GM11168 (cell line): ENCODE measurements around the gene LAMA4.

Source experiments
- in situ Hi-C: fragments of 300-500 bp; cut with MboI; formaldehyde crosslinking; loops from one replicate; pipeline ENCODE4 v1.12.0; 2022; ENCODE audit warnings: low sequenced_read_pairs; ENCODE audit not compliant: unreplicated experiment

Gene LAMA4

DNA sequence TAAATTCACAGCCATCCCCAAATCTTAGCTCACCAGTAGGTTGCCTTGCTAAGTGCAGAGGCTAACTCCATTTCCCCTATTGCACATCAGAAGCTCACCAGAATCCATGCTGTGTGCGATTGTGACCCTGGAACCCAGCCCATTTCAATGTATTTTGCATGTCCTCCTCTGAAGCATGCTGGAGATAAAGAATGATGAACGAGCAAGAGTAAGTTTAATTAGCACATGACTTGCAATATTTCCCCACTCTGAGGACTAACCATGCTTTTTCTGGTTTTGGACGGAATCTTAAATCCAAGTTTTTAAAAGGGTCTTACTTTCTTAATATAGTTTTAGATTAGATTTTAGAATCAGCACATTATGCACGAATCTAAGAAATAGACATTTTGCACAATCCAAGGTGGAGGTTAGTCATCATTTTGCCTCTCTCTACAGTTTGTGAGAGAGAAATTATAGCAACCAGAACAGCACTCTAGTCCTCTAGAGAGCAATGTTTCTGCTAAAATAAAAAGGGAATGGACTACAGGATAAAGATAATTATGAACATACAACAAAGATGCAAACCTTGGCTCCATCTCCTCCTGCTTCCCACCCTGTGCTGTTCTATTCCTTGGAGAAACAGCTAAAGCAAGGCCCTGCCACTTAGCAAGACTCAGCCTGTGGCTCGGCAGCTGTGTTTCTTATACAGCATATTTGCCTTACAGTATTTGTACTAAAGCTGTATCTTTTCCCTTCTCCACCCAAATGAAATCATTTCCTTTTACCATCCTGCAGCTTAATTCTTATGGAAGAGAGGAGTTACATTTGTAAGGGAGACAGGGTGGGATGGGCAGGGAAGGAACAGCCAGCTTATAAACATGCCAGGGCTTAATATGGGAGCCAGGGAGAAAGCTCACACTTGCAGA, 24.9 kb upstream of the LAMA4 start:
- in situ Hi-C loops, result no loop called here

DNA sequence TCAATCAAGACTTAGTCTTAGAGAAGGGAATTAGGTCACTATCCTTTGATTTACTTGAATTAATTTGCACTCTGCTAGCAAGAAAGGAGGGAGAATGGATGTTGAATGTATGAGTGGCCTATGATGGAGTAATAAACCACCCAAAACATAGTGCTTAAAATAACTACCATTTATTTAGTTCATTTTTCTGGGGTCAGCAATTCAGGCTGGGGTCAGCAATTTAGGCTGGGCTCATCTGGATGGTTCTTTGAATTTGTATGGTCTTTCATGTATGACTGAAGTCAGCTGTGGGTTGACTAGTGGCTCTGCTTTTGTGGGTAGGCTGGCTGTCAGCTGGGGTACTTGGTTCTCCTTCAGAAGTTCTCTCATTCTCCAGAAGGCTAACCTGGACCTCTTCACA, 21.0 kb upstream of the LAMA4 start:
- in situ Hi-C loops, result no loop called here

DNA sequence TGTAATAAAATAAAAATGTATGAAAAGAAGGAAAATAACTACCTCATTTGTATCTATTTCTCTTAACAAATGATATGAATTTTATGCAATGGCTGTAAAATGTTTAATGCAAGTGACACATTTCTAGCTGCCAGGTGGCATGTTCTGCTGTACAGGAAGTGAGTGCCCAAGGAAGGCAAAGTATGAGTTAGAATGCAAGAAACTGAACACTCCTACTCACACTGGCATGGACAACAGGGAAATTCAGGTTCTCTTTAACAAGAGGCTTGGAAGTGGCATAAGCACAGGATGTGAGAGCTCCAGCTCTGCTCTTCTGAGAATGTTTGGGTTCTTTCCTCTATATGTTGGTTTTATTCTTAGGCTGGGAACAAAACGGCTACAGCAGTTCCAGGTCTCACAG, 20.4 kb upstream of the LAMA4 start:
- in situ Hi-C loops, result no loop called here

DNA sequence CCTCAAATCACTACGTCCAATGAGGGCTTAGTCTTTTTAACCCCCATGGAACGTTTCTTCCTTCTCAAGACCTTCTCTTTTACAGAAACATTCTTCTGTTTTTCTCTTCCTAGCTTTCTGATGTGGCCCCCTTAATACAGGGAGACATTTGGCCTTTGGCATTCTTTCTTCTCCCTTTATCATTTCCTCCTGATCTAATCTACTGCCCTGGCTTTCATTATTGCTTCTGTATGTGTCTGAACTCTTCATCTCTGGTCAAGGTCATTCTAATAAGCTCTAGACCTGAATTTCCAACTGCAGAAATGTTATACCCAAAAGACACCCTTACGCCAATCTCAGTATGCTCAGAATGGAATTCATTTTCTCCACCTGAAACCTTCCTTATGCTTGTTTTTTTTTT, 18.4 kb upstream of the LAMA4 start:
- in situ Hi-C loops, result no loop called here

DNA sequence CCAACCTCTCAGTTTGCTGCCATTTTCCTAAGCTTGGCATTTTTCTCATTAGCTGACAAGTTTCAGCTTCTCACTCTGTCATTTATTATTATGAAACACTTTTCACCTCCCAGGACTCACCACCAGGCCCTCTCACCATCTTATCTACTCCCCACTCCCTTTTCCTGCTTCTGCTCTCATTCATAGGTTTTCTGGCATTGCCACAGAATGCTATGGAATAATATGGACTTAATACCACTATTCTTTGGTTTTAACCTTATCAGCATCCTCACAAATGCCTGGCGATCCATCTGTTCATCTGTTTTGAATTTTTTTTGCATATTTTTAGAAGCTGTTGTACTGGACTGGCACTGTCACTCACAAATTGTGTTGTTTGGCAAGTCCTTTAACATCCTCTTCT, 16.4 kb upstream of the LAMA4 start:
- in situ Hi-C loops, result no loop called here

DNA sequence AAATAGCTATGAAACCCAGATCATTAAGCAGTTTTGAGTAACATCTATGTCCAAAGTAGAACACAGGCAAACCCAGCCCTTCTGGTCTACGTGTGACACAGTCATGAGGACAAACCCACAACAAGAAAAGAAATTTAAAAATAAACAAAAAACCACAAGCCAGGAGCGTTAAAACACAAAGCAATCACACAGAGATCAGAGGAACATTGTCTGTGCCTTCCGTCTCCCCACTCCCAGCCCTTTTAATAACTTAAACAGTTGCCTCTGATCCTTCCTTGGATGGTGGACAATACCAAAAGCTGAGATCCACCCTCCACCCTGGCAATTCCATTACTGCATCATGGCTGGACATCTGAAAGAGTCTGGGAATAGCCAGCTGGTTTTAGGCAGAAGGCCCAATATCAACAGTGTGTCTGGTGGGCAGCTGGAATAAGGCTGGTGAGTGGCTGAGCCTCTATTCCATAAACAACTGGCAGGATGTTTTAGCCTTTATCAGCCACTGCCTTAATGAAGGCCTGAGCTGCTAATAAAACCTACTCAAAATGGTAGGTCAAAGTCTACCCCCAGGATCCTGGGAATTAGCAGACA, 15.7 kb upstream of the LAMA4 start:
- in situ Hi-C loops, result no loop called here

DNA sequence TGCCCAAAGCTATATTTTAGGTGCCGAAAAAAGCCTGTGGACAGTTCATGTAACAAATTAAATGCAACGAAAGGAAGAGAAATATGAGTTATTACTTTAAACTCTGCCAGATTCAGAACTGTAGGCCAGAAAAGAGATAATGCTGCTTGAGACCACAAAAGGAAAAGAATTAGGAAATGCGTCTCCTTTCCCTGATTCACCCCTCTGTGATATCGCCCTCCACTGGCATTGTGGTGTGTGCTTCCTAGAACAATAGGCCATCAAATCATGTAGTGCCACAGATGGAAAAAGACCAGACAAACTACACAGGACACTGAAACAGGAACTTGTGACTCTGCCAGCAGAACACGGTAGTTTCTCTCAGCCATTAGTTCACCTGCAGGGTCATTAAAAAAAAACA, 14.7 kb upstream of the LAMA4 start:
- in situ Hi-C loops, result no loop called here

DNA sequence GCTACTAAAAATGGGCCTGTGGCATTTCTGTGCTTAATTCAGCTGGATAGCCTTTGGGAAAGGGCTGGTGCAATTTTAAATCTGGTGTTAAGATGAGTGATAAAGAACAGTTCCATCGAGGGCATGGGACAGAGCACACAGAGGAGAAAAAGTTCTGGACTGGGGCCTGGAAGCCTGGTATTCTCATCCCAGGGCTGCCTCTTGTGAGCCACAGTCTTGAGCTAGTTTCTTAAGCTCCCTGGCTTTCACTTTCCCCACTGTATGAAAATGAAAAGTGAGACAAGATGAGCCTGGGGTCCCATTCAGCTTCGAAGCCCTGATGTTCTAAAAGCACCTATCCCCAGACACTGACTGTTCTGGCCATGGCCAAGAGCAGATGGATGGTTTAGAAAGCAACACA, 14.3 kb upstream of the LAMA4 start:
- in situ Hi-C loops, result no loop called here

DNA sequence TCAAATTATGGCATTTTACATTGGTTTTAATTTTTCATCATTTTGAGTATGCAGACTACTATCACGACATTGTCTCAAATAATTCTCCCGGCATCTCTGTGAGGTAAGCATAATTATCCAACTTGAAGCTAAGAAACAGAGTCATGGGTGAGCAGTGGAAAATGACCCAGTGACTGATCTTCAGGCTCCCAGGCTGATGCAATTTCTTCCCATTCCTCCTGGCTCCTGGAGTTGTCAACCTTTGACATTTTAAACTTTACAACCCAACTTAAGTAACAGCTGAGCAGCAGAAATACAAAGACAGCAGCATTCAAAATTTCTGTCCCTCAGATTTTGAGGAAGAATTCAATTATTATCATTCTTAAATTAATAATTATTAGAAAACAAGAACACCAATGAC, 13.7 kb upstream of the LAMA4 start:
- in situ Hi-C loops, result no loop called here

DNA sequence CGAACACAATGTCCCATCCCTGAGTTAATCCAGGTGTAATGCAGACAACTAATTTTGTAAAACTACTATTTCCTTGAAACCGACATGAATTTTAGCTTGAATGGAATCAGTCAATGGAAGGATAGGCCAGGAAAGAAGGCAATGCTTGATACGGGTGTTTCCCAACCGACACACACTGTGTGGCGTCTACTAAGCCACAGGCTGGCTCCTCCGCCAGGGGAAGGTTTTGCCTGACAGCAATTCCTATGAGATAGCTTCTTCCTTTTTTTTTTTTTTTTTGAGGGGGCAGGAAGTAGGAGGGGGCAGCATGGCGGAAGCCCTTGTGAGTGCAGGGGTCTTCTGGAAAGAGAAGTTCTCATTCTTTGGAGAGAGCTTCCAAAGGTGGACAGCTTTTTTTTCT, 12.0 kb upstream of the LAMA4 start:
- in situ Hi-C loops, result no loop called here

DNA sequence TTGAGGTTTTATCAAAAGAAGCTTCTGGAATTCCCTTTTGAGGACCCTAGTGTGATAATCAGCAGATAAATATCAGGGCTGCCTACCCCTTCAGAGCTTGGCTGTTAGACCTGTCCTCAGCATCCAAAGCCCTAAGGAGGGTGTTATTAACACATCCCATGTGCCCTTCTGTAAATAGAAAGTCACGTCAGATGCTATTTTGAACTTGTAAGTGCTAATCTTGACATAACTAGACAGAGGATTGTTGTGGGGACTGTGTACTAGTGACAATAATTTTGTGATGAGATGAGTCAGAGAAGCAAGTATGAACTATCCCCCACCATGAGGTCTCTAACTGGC, 4.9 kb upstream of the LAMA4 start:
- in situ Hi-C loops, result no loop called here

DNA sequence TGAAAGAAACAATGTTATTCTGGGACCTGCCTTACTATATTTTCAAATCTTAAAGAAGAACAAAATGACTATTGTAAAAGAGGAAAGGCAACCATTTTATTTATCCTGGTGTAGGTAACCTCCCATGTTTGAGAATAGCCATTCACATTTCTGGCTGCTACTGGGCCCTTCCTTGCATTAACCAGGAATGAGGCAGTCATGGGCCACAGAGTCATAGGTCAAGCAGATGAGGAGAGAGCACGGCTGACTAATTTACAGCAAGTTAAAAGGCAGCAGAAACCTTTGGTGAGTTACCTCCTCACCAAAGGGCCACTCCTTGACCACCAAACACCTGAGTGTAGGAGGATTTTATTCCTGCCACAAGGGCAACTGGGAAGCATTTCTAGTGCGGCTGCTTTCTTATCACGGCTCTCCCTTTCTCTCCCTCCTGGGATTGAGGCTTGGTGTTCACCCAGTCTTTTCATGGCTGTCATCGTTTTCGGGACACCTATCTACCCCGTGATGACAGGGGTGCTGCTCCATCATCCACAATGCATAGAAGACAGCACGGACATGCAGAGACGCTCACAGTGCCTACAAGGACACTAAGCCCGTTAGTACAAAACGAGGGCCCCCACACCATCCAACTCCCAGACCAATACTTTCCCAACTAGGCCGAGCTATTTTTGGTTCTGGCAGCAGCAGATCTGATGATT, 4.4 kb upstream of the LAMA4 start:
- in situ Hi-C loops, result no loop called here

DNA sequence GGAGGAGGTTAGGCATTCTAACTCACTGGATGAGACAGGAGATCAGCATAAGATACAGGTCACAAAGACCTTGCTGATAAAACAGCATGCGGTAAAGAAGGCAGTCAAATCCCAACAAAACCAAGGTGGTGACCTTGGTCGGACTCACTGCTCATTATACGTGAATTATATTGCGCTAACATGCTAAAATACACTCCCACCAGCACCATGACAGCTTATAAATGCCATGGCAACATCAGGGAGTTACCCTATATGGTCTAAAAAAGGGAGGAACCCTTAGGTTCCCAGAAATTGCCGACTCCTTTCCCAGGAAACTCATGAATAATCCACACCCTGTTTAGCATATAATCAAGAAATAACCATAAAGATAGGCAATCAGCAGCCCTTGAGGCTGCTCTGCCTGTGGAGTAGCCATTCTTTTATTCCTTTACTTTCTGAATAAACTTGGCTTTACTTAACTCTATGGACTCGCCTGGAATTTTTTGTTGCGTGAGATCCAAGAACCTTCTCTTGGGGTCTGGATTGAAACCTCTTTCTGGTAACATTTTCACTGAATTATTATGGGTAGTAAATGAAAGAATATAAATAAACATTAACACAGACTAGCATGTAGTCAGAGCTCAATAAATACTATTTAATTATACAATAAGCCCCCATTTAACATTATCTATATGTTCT, 3.0 kb upstream of the LAMA4 start:
- in situ Hi-C loops, result no loop called here

DNA sequence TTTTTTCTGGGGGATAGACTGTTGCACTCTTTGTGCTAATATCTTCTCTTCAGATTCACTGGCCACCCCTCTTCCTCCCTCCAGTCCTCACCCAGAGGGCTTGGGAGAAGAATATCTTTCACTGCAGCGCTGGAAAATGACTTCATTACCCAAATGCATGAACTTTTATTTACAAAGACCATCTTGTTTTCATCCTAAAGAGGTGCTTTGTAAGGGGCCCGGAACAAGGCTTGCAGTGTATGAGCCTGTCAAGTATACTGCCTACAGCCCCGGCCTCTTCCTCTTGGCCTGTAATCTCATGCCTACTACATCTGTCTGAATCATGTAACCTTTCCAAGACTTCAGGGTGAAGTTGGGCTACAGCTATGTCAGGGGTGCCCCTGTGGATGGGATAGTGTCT, 554 bp upstream of the LAMA4 start:
- in situ Hi-C loops, result no loop called here

DNA sequence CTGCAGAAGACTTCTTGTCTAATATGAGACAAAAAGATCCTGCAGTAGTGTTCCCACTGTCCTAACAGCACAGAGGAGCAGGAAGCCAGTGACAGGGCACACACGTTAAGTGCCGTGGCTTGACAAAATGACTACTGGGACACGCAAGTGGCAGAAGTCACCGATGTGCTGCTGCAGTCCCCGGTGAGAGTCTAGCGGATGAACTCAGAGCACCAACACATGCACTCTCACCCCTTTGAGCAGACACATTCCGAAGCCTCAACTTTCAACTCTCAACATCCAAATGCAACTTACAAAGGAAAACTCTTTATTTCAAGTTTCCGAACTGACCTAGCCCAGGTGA, 898 bp downstream of the LAMA4 start:
- in situ Hi-C loops, result no loop called here

DNA sequence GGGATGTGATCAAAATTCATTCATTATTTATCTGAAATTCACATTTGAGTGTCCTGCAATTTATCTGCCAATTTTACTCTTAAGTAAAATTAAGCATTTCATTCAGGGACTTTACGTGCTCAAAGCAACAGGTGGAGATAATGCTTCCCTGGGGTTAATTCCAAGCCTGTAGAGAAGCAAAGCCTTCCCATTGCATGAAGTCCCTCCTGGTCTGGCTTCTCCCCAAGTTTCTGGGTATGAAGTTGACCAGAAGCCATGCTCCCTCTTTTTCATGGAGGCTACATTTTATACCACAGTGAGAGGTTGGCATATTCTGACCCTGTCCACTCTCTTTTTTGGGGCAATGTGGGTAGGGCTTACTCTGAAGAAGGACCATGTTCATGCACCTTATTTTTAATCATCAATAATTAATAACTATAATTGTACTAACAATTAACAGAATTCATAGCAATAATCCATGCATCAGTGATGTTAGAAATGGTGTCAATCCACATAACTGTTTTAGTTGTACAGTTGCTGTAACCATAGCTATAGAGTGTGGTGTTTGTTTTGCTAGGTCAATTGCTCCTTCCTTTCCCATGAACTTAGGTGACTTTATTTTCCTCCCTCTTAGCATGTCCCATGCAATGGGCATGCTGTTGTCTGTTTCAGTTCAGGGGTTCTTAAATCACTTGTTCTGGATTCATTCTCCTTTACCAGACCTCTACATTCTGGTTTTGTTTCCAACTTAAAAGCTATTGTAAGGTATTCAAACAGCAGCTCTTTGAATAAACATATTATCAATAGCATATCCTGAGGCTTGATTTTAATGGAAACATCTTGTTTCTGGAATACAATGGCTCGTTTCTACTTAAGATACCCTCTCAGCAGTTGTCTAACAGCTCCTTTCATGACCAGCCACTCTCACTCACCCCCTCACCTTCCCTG, 1.5 kb downstream of the LAMA4 start:
- in situ Hi-C loops, result no loop called here

DNA sequence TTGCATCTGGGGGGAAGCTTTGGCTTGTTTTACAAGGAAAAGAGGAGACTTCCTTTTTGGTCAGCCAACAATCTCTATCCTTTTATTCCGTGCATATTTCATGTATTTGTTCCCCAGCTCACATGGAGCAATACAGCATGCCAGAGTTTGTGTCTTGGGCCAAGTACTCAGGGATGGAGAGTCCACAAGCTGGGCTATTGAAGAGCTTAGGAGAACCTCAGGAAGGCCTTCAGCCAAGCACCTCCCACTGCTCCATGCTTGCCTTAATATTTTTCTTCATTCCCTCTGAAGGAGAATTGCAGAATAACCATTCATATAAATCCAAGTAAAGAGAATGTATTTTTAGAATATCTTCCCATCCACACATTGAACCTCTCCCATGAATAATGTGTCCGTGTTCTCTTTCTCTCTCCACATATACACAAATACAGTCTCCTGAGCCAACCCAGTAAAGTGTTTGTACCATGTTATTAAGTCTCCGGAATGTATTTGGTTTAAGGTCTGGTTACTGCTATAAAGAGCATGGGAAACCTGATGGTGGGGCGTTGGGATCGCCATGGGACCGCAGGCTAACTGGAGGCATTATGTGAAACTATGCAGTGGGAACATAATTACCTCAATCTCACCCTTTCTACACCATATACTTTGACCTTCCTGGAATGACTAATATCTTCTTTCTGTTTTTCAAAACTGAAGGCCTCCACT, 3.0 kb downstream of the LAMA4 start:
- in situ Hi-C loops, result no loop called here

DNA sequence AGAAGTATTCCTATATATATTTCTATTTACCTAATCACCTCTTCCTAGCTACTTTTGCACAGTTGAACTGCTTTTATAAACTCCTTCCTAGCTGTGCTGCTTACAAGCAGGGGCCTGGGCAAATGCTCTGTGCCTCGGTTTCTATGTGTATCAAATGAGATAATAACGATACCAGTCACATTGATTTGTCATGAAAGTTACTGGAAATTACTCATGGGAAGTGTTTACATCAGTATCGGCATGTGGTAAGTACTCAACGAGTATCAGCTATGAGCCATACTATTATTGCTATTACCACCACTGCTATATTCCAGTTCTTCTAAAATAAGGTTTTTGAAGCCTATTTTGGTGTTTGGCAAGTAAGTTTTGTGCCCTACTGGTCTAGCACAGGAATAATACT, 4.9 kb downstream of the LAMA4 start:
- in situ Hi-C loops, result no loop called here

DNA sequence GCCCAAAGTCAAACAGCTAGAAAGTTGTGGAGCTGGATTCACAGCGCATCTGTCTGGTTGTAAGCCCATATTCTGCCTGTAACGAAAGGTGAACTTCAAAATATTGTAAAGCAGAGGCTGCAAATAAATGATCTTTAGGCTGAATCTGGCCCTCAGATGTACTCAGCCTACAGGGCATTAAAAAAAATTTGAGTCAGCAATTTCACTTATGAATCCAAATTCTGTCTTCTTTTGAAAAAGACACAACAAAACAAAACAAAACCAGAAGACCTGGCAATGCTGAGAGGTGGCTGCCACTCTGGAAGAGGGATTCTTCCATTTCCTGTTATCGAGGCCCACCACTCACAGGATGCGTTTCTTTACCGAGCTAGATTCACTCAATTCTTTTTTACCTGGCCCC, 7.1 kb downstream of the LAMA4 start:
- in situ Hi-C loops, result no loop called here
